HepG2 (cell line): Measurements from ENCODE around the gene PIGZ. TPM values are rescaled to one million over a fixed set of nuclear protein-coding genes. Genes with fewer than 3 reads are reported as not detected.
A peak's percentile ranks its signal among the peaks of the same experiment; 100 is the strongest.

Experiments
- ATF7-NPFF ChIP-seq: sonication (generic); formaldehyde crosslinking; IDR thresholded peaks from 2 replicates; pipeline ENCODE4 v1.8.1; 2023; ENCODE audit warnings: mild to moderate bottlenecking, low read depth, missing genetic modification reagents, moderate library complexity
- E2F5 ChIP-seq: sonication (generic); formaldehyde crosslinking; conservative IDR thresholded peaks from 2 replicates; pipeline ENCODE4 v1.4.0; 2020; ENCODE audit warnings: missing genetic modification reagents
- ERF ChIP-seq: IDR thresholded peaks from 2 replicates; pipeline ENCODE4 v1.6.1; 2018; ENCODE audit warnings: missing biosample characterization, missing genetic modification reagents
- HNF4A ChIP-seq: sonication (generic); formaldehyde crosslinking; IDR thresholded peaks from 2 replicates; pipeline ENCODE4 v1.4.0; 2020; ENCODE audit warnings: missing genetic modification reagents
- HNF4G ChIP-seq, 2 experiments: sonication (generic) in 1 of 2; formaldehyde crosslinking in 1 of 2; IDR thresholded peaks; 2 replicates each; pipeline versions ENCODE4 v1.4.0 to v1.6.1; 2011 to 2020; ENCODE audit warnings: borderline replicate concordance in 2 of 2, low read depth in 2 of 2, mild to moderate bottlenecking in 2 of 2, low read length in 1 of 2, missing genetic modification reagents in 1 of 2, moderate library complexity in 1 of 2
- KDM5A ChIP-seq: fragments of 200-600 bp; sonication (generic); IDR thresholded peaks from 2 replicates; pipeline ENCODE4 v1.7.0; 2018; ENCODE audit warnings: antibody characterized with exemption, mild to moderate bottlenecking, low read length, borderline replicate concordance
- MYC ChIP-seq: sonication (generic); formaldehyde crosslinking; IDR thresholded peaks from 2 replicates; pipeline ENCODE4 v1.9.0; 2021; ENCODE audit warnings: missing genetic modification reagents, borderline replicate concordance
- PCBP1 ChIP-seq: fragments of 200-400 bp; formaldehyde crosslinking; IDR thresholded peaks from 2 replicates; pipeline ENCODE4 v1.6.1; 2017; ENCODE audit warnings: mild to moderate bottlenecking, low read depth, low read length, borderline replicate concordance
- TEAD2 ChIP-seq: sonication (generic); formaldehyde crosslinking; IDR thresholded peaks from 2 replicates; pipeline ENCODE4 v1.9.0; 2021; ENCODE audit warnings: missing genetic modification reagents
- TFE3 ChIP-seq: IDR thresholded peaks from 2 replicates; pipeline ENCODE4 v1.6.1; 2016
- TSC22D2 ChIP-seq: sonication (generic); formaldehyde crosslinking; IDR thresholded peaks from 2 replicates; pipeline ENCODE4 v1.5.1; 2020; ENCODE audit warnings: missing genetic modification reagents, mild to moderate bottlenecking, borderline replicate concordance
- WIZ ChIP-seq: sonication (generic); formaldehyde crosslinking; IDR thresholded peaks from 2 replicates; pipeline ENCODE4 v1.5.1; 2020; ENCODE audit warnings: mild to moderate bottlenecking, missing genetic modification reagents
- ZBTB3 ChIP-seq: sonication (generic); formaldehyde crosslinking; IDR thresholded peaks from 2 replicates; pipeline ENCODE4 v1.4.0; 2020; ENCODE audit warnings: low read depth, mild to moderate bottlenecking, moderate library complexity, missing genetic modification reagents, borderline replicate concordance
- ZBTB33 ChIP-seq: sonication (generic); formaldehyde crosslinking; IDR thresholded peaks from 2 replicates; pipeline ENCODE4 v1.4.0; 2020; ENCODE audit warnings: missing genetic modification reagents
- ZBTB34 ChIP-seq: sonication (generic); formaldehyde crosslinking; IDR thresholded peaks from 2 replicates; pipeline ENCODE4 v1.8.0; 2022; ENCODE audit warnings: mild to moderate bottlenecking, missing genetic modification reagents
- polyA plus RNA-seq, 8 experiments: library from polyadenylated mRNA; depleted of rRNA in 3 of 8; stranded (reverse) in 7 of 8; unstranded in 1 of 8; fragments of >200 nt; fragmentation: Illumina TruSeq in 4 of 8; extraction: Trizol in 4 of 8; gene quantifications; 2 replicates each; pipeline versions ENCODE4 v1.2.1 to v1.2.3, GENCODE V29; 2011 to 2016; ENCODE audit warnings: low read depth in 4 of 8, missing spikeins in 1 of 8, mixed read lengths in 1 of 8; ENCODE audit not compliant: insufficient read depth in 1 of 8
- total RNA-seq, 5 experiments: library from RNA; depleted of rRNA; stranded (reverse); fragments of >200 nt; fragmentation: Illumina TruSeq; extraction: Trizol; gene quantifications; 2 replicates each; pipeline ENCODE4 v1.2.3, GENCODE V29; 2016; ENCODE audit warnings: low read depth in 1 of 5
- TF ChIP-seq, protein P1 (sequence below): sonication (generic); formaldehyde crosslinking; IDR thresholded peaks from 2 replicates; pipeline ENCODE4 v1.5.0; 2020; ENCODE audit warnings: missing genetic modification reagents
- TF ChIP-seq, protein P2 (sequence below): sonication (generic); formaldehyde crosslinking; IDR thresholded peaks from 2 replicates; pipeline ENCODE4 v1.9.0; 2021; ENCODE audit warnings: missing genetic modification reagents, mild to moderate bottlenecking, borderline replicate concordance
- TF ChIP-seq, protein P3 (sequence below): sonication (generic); formaldehyde crosslinking; conservative IDR thresholded peaks from 2 replicates; pipeline ENCODE4 v1.8.1; 2023; ENCODE audit warnings: missing genetic modification reagents

Gene PIGZ
- total and polyA plus RNA-seq, 2 of the 13 experiments (the other 11 are each of a cell fraction or from before 2014, with no cell fraction given), result 4.7 to 60.5 TPM

- TF ChIP-seq E2F5 (CRISPR knock-in tag) (0 out of 2 replicates have a peak, but pooled peaks have one; percentile 52), ATF7-NPFF (CRISPR knock-in tag) (peak; percentile 97), ERF (peak; percentile 97), ZBTB34 (CRISPR knock-in tag) (peak; percentile 78), HNF4G (IDR thresholded peaks at IDR 0.05; ENCODE audit: borderline replicate concordance, low read depth, low read length) (no peak; the same call in 1 of the 2 replicates), HNF4G (CRISPR knock-in tag; IDR thresholded peaks at IDR 0.05; ENCODE audit: borderline replicate concordance, low read depth) (peak; percentile 63), PCBP1 (peak; percentile 86), MYC (CRISPR knock-in tag) (peak; percentile 100), TEAD2 (CRISPR knock-in tag) (no peak), KDM5A (peak; percentile 96), TFE3 (CRISPR knock-in tag) (peak; percentile 82), TSC22D2 (CRISPR knock-in tag) (peak; percentile 95; the same call in 1 of the 2 replicates), HNF4A (CRISPR knock-in tag) (no peak), ZBTB3 (CRISPR knock-in tag) (peak; percentile 95), WIZ (CRISPR knock-in tag) (no peak), ZBTB33 (CRISPR knock-in tag) (peak; percentile 77)
- TF ChIP-seq, protein P1, sequence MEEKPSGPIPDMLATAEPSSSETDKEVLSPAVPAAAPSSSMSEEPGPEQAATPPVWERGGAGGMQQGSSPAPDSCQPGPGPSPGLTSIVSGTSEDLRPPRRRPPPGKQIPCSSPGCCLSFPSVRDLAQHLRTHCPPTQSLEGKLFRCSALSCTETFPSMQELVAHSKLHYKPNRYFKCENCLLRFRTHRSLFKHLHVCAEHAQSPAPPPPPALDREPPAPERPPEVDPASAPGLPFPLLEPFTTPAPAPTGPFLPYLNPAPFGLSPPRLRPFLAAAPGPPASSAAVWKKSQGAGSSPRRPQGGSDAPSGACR (CRISPR knock-in tag), result peak; percentile 92; the same call in 1 of the 2 replicates
- TF ChIP-seq, protein P2, sequence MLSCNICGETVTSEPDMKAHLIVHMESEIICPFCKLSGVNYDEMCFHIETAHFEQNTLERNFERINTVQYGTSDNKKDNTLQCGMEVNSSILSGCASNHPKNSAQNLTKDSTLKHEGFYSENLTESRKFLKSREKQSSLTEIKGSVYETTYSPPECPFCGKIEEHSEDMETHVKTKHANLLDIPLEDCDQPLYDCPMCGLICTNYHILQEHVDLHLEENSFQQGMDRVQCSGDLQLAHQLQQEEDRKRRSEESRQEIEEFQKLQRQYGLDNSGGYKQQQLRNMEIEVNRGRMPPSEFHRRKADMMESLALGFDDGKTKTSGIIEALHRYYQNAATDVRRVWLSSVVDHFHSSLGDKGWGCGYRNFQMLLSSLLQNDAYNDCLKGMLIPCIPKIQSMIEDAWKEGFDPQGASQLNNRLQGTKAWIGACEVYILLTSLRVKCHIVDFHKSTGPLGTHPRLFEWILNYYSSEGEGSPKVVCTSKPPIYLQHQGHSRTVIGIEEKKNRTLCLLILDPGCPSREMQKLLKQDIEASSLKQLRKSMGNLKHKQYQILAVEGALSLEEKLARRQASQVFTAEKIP (CRISPR knock-in tag), result no peak
- TF ChIP-seq, protein P3, sequence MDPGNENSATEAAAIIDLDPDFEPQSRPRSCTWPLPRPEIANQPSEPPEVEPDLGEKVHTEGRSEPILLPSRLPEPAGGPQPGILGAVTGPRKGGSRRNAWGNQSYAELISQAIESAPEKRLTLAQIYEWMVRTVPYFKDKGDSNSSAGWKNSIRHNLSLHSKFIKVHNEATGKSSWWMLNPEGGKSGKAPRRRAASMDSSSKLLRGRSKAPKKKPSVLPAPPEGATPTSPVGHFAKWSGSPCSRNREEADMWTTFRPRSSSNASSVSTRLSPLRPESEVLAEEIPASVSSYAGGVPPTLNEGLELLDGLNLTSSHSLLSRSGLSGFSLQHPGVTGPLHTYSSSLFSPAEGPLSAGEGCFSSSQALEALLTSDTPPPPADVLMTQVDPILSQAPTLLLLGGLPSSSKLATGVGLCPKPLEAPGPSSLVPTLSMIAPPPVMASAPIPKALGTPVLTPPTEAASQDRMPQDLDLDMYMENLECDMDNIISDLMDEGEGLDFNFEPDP (CRISPR knock-in tag), result no peak
Measured at GRCh38 chr3:196942226-196942914, 26.3 kb downstream of the PIGZ start, which contains the start of gene NCBP2 (continued).
